K562 (cell line): ENCODE measurements around the gene BBC3. TPM values are rescaled to one million over a fixed set of nuclear protein-coding genes. Genes with fewer than 3 reads are reported as not detected.
A peak's percentile ranks its signal among the peaks of the same experiment; 100 is the strongest.

Experiments used
- CEBPG ChIP-seq, 3 experiments: fragments of 200-800 bp in 1 of 3; sonication (Bioruptor generic) in 1 of 3; sonication (generic) in 1 of 3; formaldehyde crosslinking in 1 of 3; IDR thresholded peaks in 2 of 3; conservative IDR thresholded peaks in 1 of 3; 2 replicates each; pipeline versions ENCODE4 v1.6.1 to v1.8.0; 2016 to 2022; ENCODE audit warnings: missing compliant biosample characterization in 2 of 3, missing genetic modification characterization in 2 of 3, mild to moderate bottlenecking in 1 of 3, missing genetic modification reagents in 1 of 3
- GMEB1 ChIP-seq: fragments of 250-450 bp; sonication (Bioruptor Pico); IDR thresholded peaks from 2 replicates; pipeline ENCODE4 v1.4.0; 2020; ENCODE audit warnings: mild to moderate bottlenecking
- GTF2F1 ChIP-seq: IDR thresholded peaks from 2 replicates; pipeline ENCODE4 v1.6.1; 2011; ENCODE audit warnings: low read depth, low read length, improper control_type of control experiment
- HDAC1 ChIP-seq, 2 experiments: fragments of 450-650 bp; IDR thresholded peaks; 2 replicates each; pipeline ENCODE4 v1.6.1; 2016 to 2017; ENCODE audit warnings: inconsistent platforms in 1 of 2, mild to moderate bottlenecking in 1 of 2, moderate library complexity in 1 of 2
- HDAC3 ChIP-seq: fragments of 450-650 bp; IDR thresholded peaks from 2 replicates; pipeline ENCODE4 v1.6.1; 2018; ENCODE audit warnings: borderline replicate concordance, mild to moderate bottlenecking, moderate library complexity; ENCODE audit not compliant: partially characterized antibody
- HDAC6 ChIP-seq: IDR thresholded peaks from 2 replicates; pipeline ENCODE4 v1.6.1; 2012; ENCODE audit warnings: low read depth, mild to moderate bottlenecking, control low read depth, inconsistent platforms, low read length, moderate library complexity
- HDAC8 ChIP-seq: fragments of 450-650 bp; IDR thresholded peaks from 2 replicates; pipeline ENCODE4 v1.6.1; 2016; ENCODE audit warnings: mild to moderate bottlenecking, missing genetic modification characterization, moderate library complexity, missing compliant biosample characterization
- HNRNPH1 ChIP-seq: fragments of 200-400 bp; formaldehyde crosslinking; optimal IDR thresholded peaks from 2 replicates; pipeline ENCODE3; 2017; ENCODE audit warnings: low read depth, mild to moderate bottlenecking, low read length, moderate library complexity
- MEIS2 ChIP-seq: fragments of 450-650 bp; IDR thresholded peaks from 2 replicates; pipeline ENCODE4 v1.6.1; 2014; ENCODE audit warnings: mild to moderate bottlenecking; ENCODE audit not compliant: partially characterized antibody
- NR1H2 ChIP-seq: sonication (generic); formaldehyde crosslinking; IDR thresholded peaks from 2 replicates; pipeline ENCODE4 v1.4.0; 2020; ENCODE audit warnings: mild to moderate bottlenecking, missing genetic modification reagents
- NR2C1 ChIP-seq, 2 experiments: fragments of 450-650 bp; IDR thresholded peaks; 2 replicates each; pipeline ENCODE4 v1.6.1; 2017; ENCODE audit warnings: mild to moderate bottlenecking in 2 of 2, antibody characterized with exemption in 1 of 2, inconsistent platforms in 1 of 2, missing compliant biosample characterization in 1 of 2, missing genetic modification characterization in 1 of 2
- POLR2H ChIP-seq: IDR thresholded peaks from 2 replicates; pipeline ENCODE4 v1.6.1; 2016; ENCODE audit warnings: missing genetic modification characterization, low read depth, mild to moderate bottlenecking, control low read depth, missing compliant biosample characterization, moderate library complexity
- SIN3B ChIP-seq: fragments of 450-650 bp; IDR thresholded peaks from 2 replicates; pipeline ENCODE4 v1.6.1; 2017; ENCODE audit warnings: low read depth, mild to moderate bottlenecking, moderate library complexity
- TAF9B ChIP-seq: fragments of 450-650 bp; IDR thresholded peaks from 2 replicates; pipeline ENCODE4 v1.6.1; 2018; ENCODE audit warnings: mild to moderate bottlenecking; ENCODE audit not compliant: partially characterized antibody
- ZFP91 ChIP-seq: sonication (generic); formaldehyde crosslinking; IDR thresholded peaks from 2 replicates; pipeline ENCODE4 v1.8.0; 2022; ENCODE audit warnings: mild to moderate bottlenecking, missing genetic modification reagents
- ZNF511 ChIP-seq: sonication (generic); formaldehyde crosslinking; IDR thresholded peaks from 2 replicates; pipeline ENCODE4 v1.8.0; 2022; ENCODE audit warnings: mild to moderate bottlenecking, missing genetic modification reagents
- ZNF639 ChIP-seq, 2 experiments: fragments of 200-800 bp in 1 of 2; sonication (Bioruptor generic) in 1 of 2; sonication (generic) in 1 of 2; formaldehyde crosslinking in 1 of 2; IDR thresholded peaks in 1 of 2; conservative IDR thresholded peaks in 1 of 2; 2 replicates each; pipeline versions ENCODE4 v1.5.0 to v1.6.1; 2016 to 2020; ENCODE audit warnings: missing compliant biosample characterization in 1 of 2, missing genetic modification characterization in 1 of 2, missing genetic modification reagents in 1 of 2
- polyA plus RNA-seq, 8 experiments: library from polyadenylated mRNA; depleted of rRNA in 4 of 8; stranded (reverse) in 5 of 8; unstranded in 3 of 8; fragments of >200 nt; fragmentation: Nextera tagmentation in 2 of 8; fragmentation: Illumina TruSeq in 1 of 8; extraction: Ambion mirVana in 2 of 8; extraction: Trizol in 1 of 8; gene quantifications; 2 replicates each; pipeline versions ENCODE4 v1.2.1 to v1.2.3, GENCODE V29; 2011 to 2014; ENCODE audit warnings: inconsistent platforms in 1 of 8, missing spikeins in 1 of 8
- total RNA-seq, 7 experiments: library from RNA; depleted of rRNA in 6 of 7; stranded (reverse); fragments of >200 nt in 6 of 7; fragmentation: Illumina TruSeq in 2 of 7; extraction: Trizol in 2 of 7; gene quantifications; 2 replicates each; pipeline versions ENCODE4 v1.2.1 to v1.2.3, GENCODE V29; 2011 to 2021; ENCODE audit warnings: low replicate concordance in 1 of 7
- TF ChIP-seq, protein P1 (sequence below): IDR thresholded peaks from 2 replicates; pipeline ENCODE4 v1.6.1; 2014; ENCODE audit warnings: antibody characterized with exemption

The BBC3 gene
- total and polyA plus RNA-seq, 9 of the 15 experiments (the other 6 are each of a cell fraction or from before 2014, with no cell fraction given) = 0.15 to 30.7 (median 4.8) TPM

GRCh38 chr19:47255879-47256692 is 25.1 kb upstream of the BBC3 start, which contains the start of gene CCDC9 (continued):
- TF ChIP-seq, protein P1, sequence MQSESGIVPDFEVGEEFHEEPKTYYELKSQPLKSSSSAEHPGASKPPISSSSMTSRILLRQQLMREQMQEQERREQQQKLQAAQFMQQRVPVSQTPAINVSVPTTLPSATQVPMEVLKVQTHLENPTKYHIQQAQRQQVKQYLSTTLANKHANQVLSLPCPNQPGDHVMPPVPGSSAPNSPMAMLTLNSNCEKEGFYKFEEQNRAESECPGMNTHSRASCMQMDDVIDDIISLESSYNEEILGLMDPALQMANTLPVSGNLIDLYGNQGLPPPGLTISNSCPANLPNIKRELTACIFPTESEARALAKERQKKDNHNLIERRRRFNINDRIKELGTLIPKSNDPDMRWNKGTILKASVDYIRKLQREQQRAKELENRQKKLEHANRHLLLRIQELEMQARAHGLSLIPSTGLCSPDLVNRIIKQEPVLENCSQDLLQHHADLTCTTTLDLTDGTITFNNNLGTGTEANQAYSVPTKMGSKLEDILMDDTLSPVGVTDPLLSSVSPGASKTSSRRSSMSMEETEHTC = peak; percentile 75
- TF ChIP-seq HDAC1 (IDR thresholded peaks at IDR 0.05) = 0 out of 4 replicates have a peak, but pooled peaks of 1 of the 2 experiments have one; percentile 18
- peak in 1 of 2 experiments; percentile 96; a peak in 2 of 4 replicates for TF ChIP-seq ZNF639 (CRISPR knock-in tag; conservative IDR thresholded peaks at IDR 0.05 in 1 of 2, IDR thresholded peaks at IDR 0.05 in 1 of 2)
- no peak for TF ChIP-seq HNRNPH1
- no peak for TF ChIP-seq MEIS2
- TF ChIP-seq SIN3B = peak; percentile 65; the same call in 1 of the 2 replicates
- peak; percentile 98 for TF ChIP-seq ZFP91 (CRISPR knock-in tag)
- no peak for TF ChIP-seq HDAC6
- peak; percentile 62 for TF ChIP-seq CEBPG (CRISPR knock-in tag; IDR thresholded peaks at IDR 0.05)
- TF ChIP-seq CEBPG (tag; conservative IDR thresholded peaks at IDR 0.05 in 1 of 2, IDR thresholded peaks at IDR 0.05 in 1 of 2) = peak; percentile 47 to 76; a peak in 3 of 4 replicates
- TF ChIP-seq HDAC8 (tag) = peak; percentile 73; the same call in 1 of the 2 replicates
- TF ChIP-seq POLR2H (tag) = peak; percentile 52
- TF ChIP-seq GMEB1 = 0 out of 2 replicates have a peak, but pooled peaks have one; percentile 39
- TF ChIP-seq TAF9B = peak; percentile 68
- peak; percentile 19; the same call in 1 of the 2 replicates for TF ChIP-seq GTF2F1
- TF ChIP-seq HDAC3 = no peak
- TF ChIP-seq ZNF511 (CRISPR knock-in tag) = peak; percentile 22; the same call in 1 of the 2 replicates
- TF ChIP-seq NR1H2 (CRISPR knock-in tag) = 0 out of 2 replicates have a peak, but pooled peaks have one; percentile 44
- TF ChIP-seq NR2C1 (IDR thresholded peaks at IDR 0.05) = peak; percentile 71
- TF ChIP-seq NR2C1 (tag; IDR thresholded peaks at IDR 0.05) = peak; percentile 61; the same call in 1 of the 2 replicates
